MM.1S (cell line): ENCODE data around the gene COL5A2.

Source experiments
- CTCF ChIP-seq: fragments of 300-600 bp; sonication (generic); IDR thresholded peaks from 2 replicates; pipeline ENCODE4 v1.5.1; 2016; ENCODE audit warnings: antibody characterized with exemption, low read length, mixed read lengths
- EZH2 ChIP-seq: fragments of 300-600 bp; sonication (generic); optimal IDR thresholded peaks from 2 replicates; pipeline ENCODE3; 2017; ENCODE audit warnings: low read depth, mild to moderate bottlenecking, antibody characterized with exemption, low read length, mixed read lengths
- EZH2phosphoT487 ChIP-seq: fragments of 300-600 bp; sonication (generic); IDR thresholded peaks from 2 replicates; pipeline ENCODE4 v1.6.1; 2018; ENCODE audit warnings: antibody characterized with exemption, low read length

DNA sequence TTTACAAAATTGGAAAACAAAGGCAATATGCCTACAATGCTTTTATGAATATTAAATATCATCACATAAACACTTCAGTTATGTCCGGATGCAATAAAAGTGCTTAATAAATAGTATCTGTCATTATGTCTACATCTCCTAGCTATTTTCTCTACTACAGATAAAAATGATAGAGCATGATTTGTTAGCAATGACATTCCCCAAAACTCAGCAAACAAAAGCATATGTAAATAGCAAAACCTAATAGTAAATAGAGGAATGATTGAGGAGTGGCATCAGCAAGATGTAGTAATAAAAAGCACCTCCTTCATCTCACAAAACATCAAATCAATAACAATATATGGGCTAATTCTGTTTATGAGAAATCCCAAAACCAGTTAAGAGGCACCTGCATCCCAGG lies 46.5 kb upstream of the COL5A2 start:
- TF ChIP-seq CTCF (no peak), EZH2 (no peak), EZH2phosphoT487 (no peak)
